Spleen (tissue), 11 donors: Measurements from ENCODE around the gene SDS. TPM values are rescaled to one million over a fixed set of nuclear protein-coding genes. Genes with fewer than 3 reads are reported as not detected.

Source experiments
- DNase-seq: peaks from one replicate; pipeline ENCODE4 v3.0.0-alpha.2; 2020
- H3K27ac ChIP-seq, 8 donors: fragments of 200-600 bp; sonication (generic) in 7 of 8; 1 replicate in 4 of 8; 2 replicates in 4 of 8; pipeline versions ENCODE4 v1.5.0 to v1.8.0; 2016 to 2021; ENCODE audit warnings: inconsistent platforms in 4 of 8, mild to moderate bottlenecking in 4 of 8, moderate library complexity in 1 of 8
- H3K27me3 ChIP-seq, 7 donors: fragments of 200-600 bp; sonication (generic) in 6 of 7; replicated peaks in 1 of 7; 1 replicate in 4 of 7; 2 replicates in 3 of 7; pipeline versions ENCODE4 v1.5.0 to v1.8.0; 2016 to 2021; ENCODE audit warnings: inconsistent platforms in 3 of 7, mild to moderate bottlenecking in 1 of 7
- H3K36me3 ChIP-seq, 6 donors: fragments of 200-600 bp; sonication (generic) in 5 of 6; 1 replicate in 4 of 6; 2 replicates in 2 of 6; pipeline versions ENCODE4 v1.5.0 to v1.8.0; 2016 to 2021; ENCODE audit warnings: inconsistent platforms in 2 of 6
- H3K4me1 ChIP-seq, 6 donors: fragments of 200-600 bp; sonication (generic) in 5 of 6; 1 replicate in 3 of 6; 2 replicates in 3 of 6; pipeline versions ENCODE4 v1.5.0 to v1.8.0; 2016 to 2021; ENCODE audit warnings: inconsistent platforms in 3 of 6
- H3K4me3 ChIP-seq, 8 donors: fragments of 200-600 bp; sonication (generic) in 7 of 8; 1 replicate in 4 of 8; 2 replicates in 4 of 8; pipeline versions ENCODE4 v1.5.0 to v1.8.0; 2016 to 2021; ENCODE audit warnings: inconsistent platforms in 4 of 8, mild to moderate bottlenecking in 4 of 8, moderate library complexity in 2 of 8
- H3K9me3 ChIP-seq, 8 donors: fragments of 200-600 bp; sonication (generic) in 7 of 8; 1 replicate in 4 of 8; 2 replicates in 4 of 8; pipeline versions ENCODE4 v1.5.0 to v1.8.0; 2016 to 2021; ENCODE audit warnings: inconsistent platforms in 4 of 8
- POLR2A ChIP-seq, 3 donors: fragments of 450-650 bp; IDR thresholded peaks; one replicate each; pipeline ENCODE4 v1.5.1; 2017; ENCODE audit warnings: antibody characterized with exemption in 3 of 3, mild to moderate bottlenecking in 1 of 3
- POLR2AphosphoS5 ChIP-seq, 3 donors: sonication (generic); formaldehyde crosslinking; IDR thresholded peaks; one replicate each; pipeline ENCODE4 v1.5.1; 2017; ENCODE audit warnings: antibody characterized with exemption in 3 of 3
- WGBS, 5 donors: extraction: QIAGEN DNeasy Blood & Tissue Kit in 3 of 5; methylation state at CpG; one replicate each; pipeline versions ENCODE4 v1.1.5 to v1.1.7; 2013 to 2018; 5-methylcytosine and 5-hydroxymethylcytosine counted together
- intact Hi-C: fragments of 100-400 bp; cut with DNase I; formaldehyde crosslinking; loops from one replicate; pipeline ENCODE4 v1.15.0; 2023; ENCODE audit warnings: low total_unique reads
- polyA plus RNA-seq, 3 donors: library from polyadenylated mRNA; stranded (reverse); fragments of 200-250 nt; gene quantifications; one replicate each; pipeline ENCODE4 v1.2.1, GENCODE V29; 2013
- total RNA-seq, 7 donors: library from RNA; depleted of rRNA in 3 of 7; stranded (reverse); fragments of >200 nt in 3 of 7; fragmentation: NEBNext Ultra II Directional in 4 of 7; extraction: Animal tissue kit (Norgen Biotek cat#: 25700) in 4 of 7; gene quantifications; one replicate each; pipeline versions ENCODE4 v1.1.0 to v1.2.1, GENCODE V29; 2016 to 2021
- TF ChIP-seq, protein P1 (sequence below), 11 experiments: fragments of 200-600 bp in 7 of 11; fragments of 450-650 bp in 4 of 11; sonication (generic) in 4 of 11; IDR thresholded peaks in 8 of 11; conservative IDR thresholded peaks in 3 of 11; 1 replicate in 7 of 11; 2 replicates in 4 of 11; pipeline versions ENCODE4 v1.4.0 to v1.8.0; 2016 to 2021; ENCODE audit warnings: antibody characterized with exemption in 11 of 11, inconsistent platforms in 4 of 11, mild to moderate bottlenecking in 1 of 11
- donor health status: healthy with polysubstance abuse.
- donor health status: DM: no; HTN: no; CAD: no; lungs with moderate emphysema.
- donor health status: DM: no; HTN: no; CAD: no.
- donor health status: Bipolar disorder and iron deficiency.
- donor health status: healthy.
- donor health status: DM: no; HTN: no; CAD: no.
- donor health status: DM: yes; HTN: yes; CAD: no.

The SDS gene
- total and polyA plus RNA-seq, 10 donors: 0.61 to 3.5 (median 1.2) TPM; not detected in 1

DNA sequence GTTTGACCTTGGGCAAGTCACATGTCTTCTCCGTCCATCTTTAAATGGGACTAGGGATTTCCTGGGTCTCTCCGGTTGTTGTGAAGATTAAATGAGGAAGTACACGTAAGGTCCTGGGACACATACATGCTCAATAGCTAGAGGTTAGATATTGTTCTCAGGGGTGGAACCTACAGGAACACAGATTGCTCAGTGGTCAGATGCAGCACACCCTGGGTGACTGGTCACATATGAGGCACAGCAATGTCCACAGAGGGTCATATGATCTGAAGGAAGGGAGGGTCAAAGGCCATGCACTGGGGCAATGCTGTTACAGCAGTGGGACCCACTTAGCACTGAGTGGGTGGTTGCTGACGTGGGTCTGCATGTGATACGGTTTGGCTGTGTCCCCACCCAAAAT is 57.3 kb downstream of the SDS start:
- H3K9me3 ChIP-seq: no peaks in the 10 kb centered on the region
- peaks cover 0 to 6% (median 0%) of the 10 kb centered on the region in 6 donors for H3K4me1 ChIP-seq
- no peak for DNase-seq
- H3K36me3 ChIP-seq: no peaks in the 10 kb centered on the region
- WGBS, 5 donors: 56 to 81% (median 73%) methylated on average over 5 of the region's 5 CpGs
- TF ChIP-seq, protein P1, sequence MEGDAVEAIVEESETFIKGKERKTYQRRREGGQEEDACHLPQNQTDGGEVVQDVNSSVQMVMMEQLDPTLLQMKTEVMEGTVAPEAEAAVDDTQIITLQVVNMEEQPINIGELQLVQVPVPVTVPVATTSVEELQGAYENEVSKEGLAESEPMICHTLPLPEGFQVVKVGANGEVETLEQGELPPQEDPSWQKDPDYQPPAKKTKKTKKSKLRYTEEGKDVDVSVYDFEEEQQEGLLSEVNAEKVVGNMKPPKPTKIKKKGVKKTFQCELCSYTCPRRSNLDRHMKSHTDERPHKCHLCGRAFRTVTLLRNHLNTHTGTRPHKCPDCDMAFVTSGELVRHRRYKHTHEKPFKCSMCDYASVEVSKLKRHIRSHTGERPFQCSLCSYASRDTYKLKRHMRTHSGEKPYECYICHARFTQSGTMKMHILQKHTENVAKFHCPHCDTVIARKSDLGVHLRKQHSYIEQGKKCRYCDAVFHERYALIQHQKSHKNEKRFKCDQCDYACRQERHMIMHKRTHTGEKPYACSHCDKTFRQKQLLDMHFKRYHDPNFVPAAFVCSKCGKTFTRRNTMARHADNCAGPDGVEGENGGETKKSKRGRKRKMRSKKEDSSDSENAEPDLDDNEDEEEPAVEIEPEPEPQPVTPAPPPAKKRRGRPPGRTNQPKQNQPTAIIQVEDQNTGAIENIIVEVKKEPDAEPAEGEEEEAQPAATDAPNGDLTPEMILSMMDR (IDR thresholded peaks at IDR 0.05 in 8 of 11, conservative IDR thresholded peaks at IDR 0.05 in 3 of 11): no peak
- TF ChIP-seq POLR2AphosphoS5 (IDR thresholded peaks at IDR 0.05) (no peak), POLR2A (IDR thresholded peaks at IDR 0.05) (no peak)
- H3K27me3 ChIP-seq: peaks cover 0 to 9% (median 0%) of the 10 kb centered on the region in 7 donors
- no peak overlapping the region for H3K27ac ChIP-seq
- no peak overlapping the region for H3K4me3 ChIP-seq
- intact Hi-C loops: no loop called here

DNA sequence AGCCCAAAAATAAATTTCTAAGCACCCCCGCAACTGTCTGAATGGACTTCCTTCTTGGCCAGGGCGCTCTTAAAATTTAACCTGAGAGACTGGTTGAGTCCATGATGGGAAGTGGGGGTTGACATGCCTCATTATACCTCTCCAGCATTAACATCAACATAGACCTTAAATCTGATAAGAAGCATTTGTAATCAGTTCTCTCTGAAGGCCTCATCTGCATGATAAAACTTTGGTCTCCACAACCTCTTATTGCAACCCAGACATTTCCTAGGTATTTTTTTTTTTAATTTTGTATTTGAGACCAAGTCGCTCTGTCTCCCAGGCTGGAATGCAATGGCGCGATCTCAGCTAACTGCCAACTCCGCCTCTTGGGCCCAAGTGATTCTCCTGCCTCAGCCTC is 58.4 kb downstream of the SDS start:
- no peaks in the 10 kb centered on the region for H3K36me3 ChIP-seq
- H3K9me3 ChIP-seq: no peaks in the 10 kb centered on the region
- TF ChIP-seq POLR2A (IDR thresholded peaks at IDR 0.05): no peak
- TF ChIP-seq, protein P1 (IDR thresholded peaks at IDR 0.05 in 8 of 11, conservative IDR thresholded peaks at IDR 0.05 in 3 of 11): no peak
- no peak for DNase-seq
- H3K27me3 ChIP-seq: peaks cover 0 to 9% (median 0%) of the 10 kb centered on the region in 7 donors
- H3K27ac ChIP-seq: no peak overlapping the region
- intact Hi-C loops: no loop called here
- no peak overlapping the region for H3K4me3 ChIP-seq
- 89 to 99% (median 97%) methylated on average over 6 of the region's 6 CpGs for WGBS, 5 donors
- peaks cover 0 to 6% (median 0%) of the 10 kb centered on the region in 6 donors for H3K4me1 ChIP-seq

Other genes with a start within 250 kb of the SDS start
- 10 to 100 TPM; 44.4 to 73.1 (median 59.8) TPM for gene DDX54, start 218.4 kb downstream of the SDS start, total RNA-seq
- gene DDX54, start 218.4 kb downstream of the SDS start, polyA plus RNA-seq: 10 to 100 TPM; 47.9 to 80.3 (median 69.9) TPM
- gene RITA1, start 218.2 kb downstream of the SDS start, total RNA-seq: 10 to 100 TPM; 11.1 to 15.6 (median 11.9) TPM
- gene RITA1, start 218.2 kb downstream of the SDS start, polyA plus RNA-seq: 10 to 100 TPM in 2 of 3 donors, 1 to 10 TPM in 1; 9.0 to 15.5 (median 13.0) TPM
- gene TPCN1, start 182.4 kb downstream of the SDS start, total RNA-seq: 10 to 100 TPM; 44.6 to 90.1 (median 51.9) TPM
- 10 to 100 TPM; 15.5 to 28.9 (median 27.8) TPM for gene TPCN1, start 182.4 kb downstream of the SDS start, polyA plus RNA-seq
- 100 to 1,000 TPM in 2 of 7 donors, 10 to 100 TPM in 5; 54.7 to 126 (median 84.4) TPM for gene SLC8B1, start 68.8 kb downstream of the SDS start, total RNA-seq
- gene SLC8B1, start 68.8 kb downstream of the SDS start, polyA plus RNA-seq: 10 to 100 TPM; 15.0 to 47.1 (median 32.5) TPM
- gene PLBD2, start 45.3 kb downstream of the SDS start, total RNA-seq: 10 to 100 TPM; 27.9 to 38.8 (median 30.6) TPM
- gene PLBD2, start 45.3 kb downstream of the SDS start, polyA plus RNA-seq: 1 to 10 TPM; 4.2 to 9.0 (median 4.3) TPM
- 1 to 10 TPM; 2.0 to 8.4 (median 4.7) TPM for gene SDSL, start 18.5 kb upstream of the SDS start, total RNA-seq
- gene SDSL, start 18.5 kb upstream of the SDS start, polyA plus RNA-seq: 10 to 100 TPM in 1 of 3 donors, 1 to 10 TPM in 2; 5.2 to 12.1 (median 8.9) TPM
- gene LHX5, start 68.0 kb upstream of the SDS start, total RNA-seq: not detected
- gene LHX5, start 68.0 kb upstream of the SDS start, polyA plus RNA-seq: not detected